ENCODE data around the gene ETS1.

DNA sequence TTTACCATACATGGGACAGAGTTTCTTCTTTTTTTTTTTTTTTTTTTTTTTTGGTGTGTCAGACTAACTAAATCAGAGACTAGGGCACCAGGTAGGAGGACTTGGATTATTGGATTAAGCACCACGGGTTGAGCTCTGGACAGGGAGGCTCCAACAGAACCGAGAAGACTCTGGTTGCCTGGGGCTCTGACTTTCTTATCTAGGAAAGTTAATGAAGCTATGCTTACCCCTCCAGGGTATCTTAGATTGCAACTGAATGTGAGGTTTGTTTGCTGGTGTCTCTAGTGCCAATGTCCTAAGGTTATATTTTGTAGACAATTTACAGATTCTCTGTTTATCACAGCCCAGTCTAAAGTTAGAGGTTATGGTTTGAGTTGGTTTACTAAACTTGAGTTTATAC, 18.1 kb downstream of the ETS1 start:
- TF ChIP-seq, protein P1, sequence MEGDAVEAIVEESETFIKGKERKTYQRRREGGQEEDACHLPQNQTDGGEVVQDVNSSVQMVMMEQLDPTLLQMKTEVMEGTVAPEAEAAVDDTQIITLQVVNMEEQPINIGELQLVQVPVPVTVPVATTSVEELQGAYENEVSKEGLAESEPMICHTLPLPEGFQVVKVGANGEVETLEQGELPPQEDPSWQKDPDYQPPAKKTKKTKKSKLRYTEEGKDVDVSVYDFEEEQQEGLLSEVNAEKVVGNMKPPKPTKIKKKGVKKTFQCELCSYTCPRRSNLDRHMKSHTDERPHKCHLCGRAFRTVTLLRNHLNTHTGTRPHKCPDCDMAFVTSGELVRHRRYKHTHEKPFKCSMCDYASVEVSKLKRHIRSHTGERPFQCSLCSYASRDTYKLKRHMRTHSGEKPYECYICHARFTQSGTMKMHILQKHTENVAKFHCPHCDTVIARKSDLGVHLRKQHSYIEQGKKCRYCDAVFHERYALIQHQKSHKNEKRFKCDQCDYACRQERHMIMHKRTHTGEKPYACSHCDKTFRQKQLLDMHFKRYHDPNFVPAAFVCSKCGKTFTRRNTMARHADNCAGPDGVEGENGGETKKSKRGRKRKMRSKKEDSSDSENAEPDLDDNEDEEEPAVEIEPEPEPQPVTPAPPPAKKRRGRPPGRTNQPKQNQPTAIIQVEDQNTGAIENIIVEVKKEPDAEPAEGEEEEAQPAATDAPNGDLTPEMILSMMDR (IDR thresholded peaks at IDR 0.05): no peak
- no peak for TF ChIP-seq POLR2A (IDR thresholded peaks at IDR 0.05)

Data from heart left ventricle (tissue), 13 donors.